Measurements from ENCODE around the gene UFM1.

DNA sequence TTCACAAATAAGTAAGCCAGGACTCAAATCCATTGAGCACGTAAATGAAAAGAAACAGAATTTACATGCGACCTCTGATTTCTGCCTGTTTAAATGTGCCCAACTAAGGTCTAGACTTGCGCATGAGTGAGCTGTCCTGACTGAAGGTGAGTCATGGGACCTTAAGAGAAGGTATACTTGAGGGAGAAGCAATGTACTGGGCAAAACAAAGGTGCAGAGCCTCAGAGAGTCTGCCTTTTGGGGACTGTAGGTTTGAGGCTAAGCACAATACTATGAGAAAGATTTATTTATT, 45.8 kb downstream of the UFM1 start:
- TF ChIP-seq, protein P1, sequence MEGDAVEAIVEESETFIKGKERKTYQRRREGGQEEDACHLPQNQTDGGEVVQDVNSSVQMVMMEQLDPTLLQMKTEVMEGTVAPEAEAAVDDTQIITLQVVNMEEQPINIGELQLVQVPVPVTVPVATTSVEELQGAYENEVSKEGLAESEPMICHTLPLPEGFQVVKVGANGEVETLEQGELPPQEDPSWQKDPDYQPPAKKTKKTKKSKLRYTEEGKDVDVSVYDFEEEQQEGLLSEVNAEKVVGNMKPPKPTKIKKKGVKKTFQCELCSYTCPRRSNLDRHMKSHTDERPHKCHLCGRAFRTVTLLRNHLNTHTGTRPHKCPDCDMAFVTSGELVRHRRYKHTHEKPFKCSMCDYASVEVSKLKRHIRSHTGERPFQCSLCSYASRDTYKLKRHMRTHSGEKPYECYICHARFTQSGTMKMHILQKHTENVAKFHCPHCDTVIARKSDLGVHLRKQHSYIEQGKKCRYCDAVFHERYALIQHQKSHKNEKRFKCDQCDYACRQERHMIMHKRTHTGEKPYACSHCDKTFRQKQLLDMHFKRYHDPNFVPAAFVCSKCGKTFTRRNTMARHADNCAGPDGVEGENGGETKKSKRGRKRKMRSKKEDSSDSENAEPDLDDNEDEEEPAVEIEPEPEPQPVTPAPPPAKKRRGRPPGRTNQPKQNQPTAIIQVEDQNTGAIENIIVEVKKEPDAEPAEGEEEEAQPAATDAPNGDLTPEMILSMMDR (IDR thresholded peaks at IDR 0.05; ENCODE audit: low read depth, low read length): no peak
- no peak for TF ChIP-seq EZH2phosphoT487 (IDR thresholded peaks at IDR 0.05; ENCODE audit: low read depth)
